Fibroblast of skin of abdomen (primary cell): ENCODE measurements around the gene CCDC32.

Experiments used
- DNase-seq: peaks from one replicate; pipeline ENCODE4 v3.0.0-alpha.2; 2013

Gene CCDC32

GRCh38 chr15:40511472-40512133 is 53.2 kb downstream of the CCDC32 start:
- no peak for DNase-seq

DNA sequence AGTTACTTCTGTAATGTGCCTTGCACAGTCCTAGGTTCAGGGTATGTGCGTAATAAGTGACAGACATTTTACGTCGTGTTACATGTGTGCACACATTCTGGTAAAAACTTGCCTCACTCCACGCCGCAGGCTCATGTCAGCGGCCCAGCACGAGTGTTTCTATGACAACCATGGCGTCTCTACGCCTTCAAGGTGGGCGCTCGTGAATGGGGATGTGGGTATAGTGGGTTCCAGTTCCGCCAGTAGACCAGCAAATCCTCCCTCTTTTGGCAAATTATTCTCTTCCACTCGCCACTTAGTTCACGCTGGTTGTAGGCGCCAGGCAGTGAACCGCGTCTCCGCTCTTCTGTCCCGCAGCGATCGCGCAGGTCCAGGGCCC is 53.8 kb downstream of the CCDC32 start:
- no peak for DNase-seq

GRCh38 chr15:40510201-40510600 is 54.6 kb downstream of the CCDC32 start:
- DNase-seq = peak; percentile 23

DNA sequence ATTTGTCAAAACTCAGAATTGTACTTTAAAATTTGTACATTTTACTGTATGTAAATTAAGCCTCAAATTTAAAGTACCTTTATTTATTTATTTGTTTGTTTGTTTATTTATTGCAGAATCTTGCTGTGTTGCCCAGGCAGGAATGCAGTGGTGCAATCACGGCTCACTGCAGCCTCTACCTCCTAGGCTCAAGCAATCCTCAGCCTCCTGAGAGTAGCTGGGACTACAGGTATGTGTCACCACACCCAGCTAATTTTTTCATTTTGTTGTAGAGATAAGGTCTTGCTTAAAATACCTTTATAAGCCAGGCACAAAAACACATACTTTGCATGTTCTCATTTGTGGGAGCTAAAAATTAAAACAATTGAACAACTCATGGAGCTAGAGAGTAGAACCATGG is 56.6 kb downstream of the CCDC32 start:
- no peak for DNase-seq

- DNase-seq = peak; percentile 65
Observed at GRCh38 chr15:40506964-40507571, 57.8 kb downstream of the CCDC32 start.
